ENCODE measurements around the gene FCRL2. TPM values are rescaled to one million over a fixed set of nuclear protein-coding genes. Genes with fewer than 3 reads are reported as not detected.

FCRL2 gene
- total RNA-seq, 1 donor from 2014 or later = not detected

DNA sequence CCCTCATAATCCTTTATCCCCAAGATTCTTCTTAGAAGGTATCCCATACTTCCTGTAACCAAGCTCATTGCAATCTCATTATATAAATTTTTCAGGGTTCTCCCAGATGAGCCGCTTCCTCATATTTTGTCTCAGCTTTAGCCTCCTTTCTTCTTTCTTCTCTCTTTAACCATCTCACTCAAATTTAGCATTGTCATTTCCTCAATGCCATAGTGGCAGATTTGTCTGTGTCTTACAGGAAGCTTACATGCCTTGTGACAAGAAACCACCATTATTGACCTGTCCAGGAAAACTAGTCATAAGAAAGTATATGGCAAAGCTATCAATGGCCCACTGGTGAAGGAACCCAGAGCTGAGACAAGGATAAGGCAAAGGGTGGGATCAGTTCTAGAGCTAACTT, 6.0 kb upstream of the FCRL2 start:
- H3K27me3 ChIP-seq (ENCODE audit: control insufficient read depth, insufficient read depth, low read length) = no peaks in the 10 kb centered on the region
- H3K36me3 ChIP-seq (ENCODE audit: control insufficient read depth, insufficient read depth, low read length) = no peaks in the 10 kb centered on the region
- no peak for DNase-seq (ENCODE audit: low read depth)
- H3K4me3 ChIP-seq (ENCODE audit: low read depth, low read length) = no peak overlapping the region
- TF ChIP-seq, protein P1, sequence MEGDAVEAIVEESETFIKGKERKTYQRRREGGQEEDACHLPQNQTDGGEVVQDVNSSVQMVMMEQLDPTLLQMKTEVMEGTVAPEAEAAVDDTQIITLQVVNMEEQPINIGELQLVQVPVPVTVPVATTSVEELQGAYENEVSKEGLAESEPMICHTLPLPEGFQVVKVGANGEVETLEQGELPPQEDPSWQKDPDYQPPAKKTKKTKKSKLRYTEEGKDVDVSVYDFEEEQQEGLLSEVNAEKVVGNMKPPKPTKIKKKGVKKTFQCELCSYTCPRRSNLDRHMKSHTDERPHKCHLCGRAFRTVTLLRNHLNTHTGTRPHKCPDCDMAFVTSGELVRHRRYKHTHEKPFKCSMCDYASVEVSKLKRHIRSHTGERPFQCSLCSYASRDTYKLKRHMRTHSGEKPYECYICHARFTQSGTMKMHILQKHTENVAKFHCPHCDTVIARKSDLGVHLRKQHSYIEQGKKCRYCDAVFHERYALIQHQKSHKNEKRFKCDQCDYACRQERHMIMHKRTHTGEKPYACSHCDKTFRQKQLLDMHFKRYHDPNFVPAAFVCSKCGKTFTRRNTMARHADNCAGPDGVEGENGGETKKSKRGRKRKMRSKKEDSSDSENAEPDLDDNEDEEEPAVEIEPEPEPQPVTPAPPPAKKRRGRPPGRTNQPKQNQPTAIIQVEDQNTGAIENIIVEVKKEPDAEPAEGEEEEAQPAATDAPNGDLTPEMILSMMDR (IDR thresholded peaks at IDR 0.05; ENCODE audit: insufficient read depth, low read length, poor library complexity, severe bottlenecking) = no peak

DNA sequence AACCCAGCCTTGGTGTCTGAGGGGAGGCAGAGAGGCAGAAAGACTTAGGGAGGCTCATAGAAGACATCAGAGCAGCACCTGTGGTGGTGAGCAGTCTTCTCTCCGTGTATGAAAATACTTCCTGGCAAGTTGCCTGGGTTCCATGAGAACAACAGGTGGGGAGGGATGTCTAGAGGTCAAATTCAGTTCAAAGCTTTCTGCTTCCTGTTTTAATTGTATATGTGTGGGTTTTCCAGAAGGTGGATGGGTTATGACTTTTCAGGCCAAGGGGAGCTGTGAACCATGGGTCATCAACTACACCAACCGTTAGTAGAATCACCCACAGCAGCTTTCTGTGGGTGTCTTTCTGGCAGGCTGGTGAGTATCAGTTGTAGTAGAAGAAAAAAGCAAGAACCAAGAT, 4.1 kb upstream of the FCRL2 start:
- Histone ChIP-seq H3K27me3 (ENCODE audit: control insufficient read depth, insufficient read depth, low read length) (no peaks in the 10 kb centered on the region), H3K4me3 (ENCODE audit: low read depth, low read length) (no peak overlapping the region), H3K36me3 (ENCODE audit: control insufficient read depth, insufficient read depth, low read length) (no peaks in the 10 kb centered on the region)
- TF ChIP-seq, protein P1 (IDR thresholded peaks at IDR 0.05; ENCODE audit: insufficient read depth, low read length, poor library complexity, severe bottlenecking) = no peak
- no peak for DNase-seq (ENCODE audit: low read depth)

DNA sequence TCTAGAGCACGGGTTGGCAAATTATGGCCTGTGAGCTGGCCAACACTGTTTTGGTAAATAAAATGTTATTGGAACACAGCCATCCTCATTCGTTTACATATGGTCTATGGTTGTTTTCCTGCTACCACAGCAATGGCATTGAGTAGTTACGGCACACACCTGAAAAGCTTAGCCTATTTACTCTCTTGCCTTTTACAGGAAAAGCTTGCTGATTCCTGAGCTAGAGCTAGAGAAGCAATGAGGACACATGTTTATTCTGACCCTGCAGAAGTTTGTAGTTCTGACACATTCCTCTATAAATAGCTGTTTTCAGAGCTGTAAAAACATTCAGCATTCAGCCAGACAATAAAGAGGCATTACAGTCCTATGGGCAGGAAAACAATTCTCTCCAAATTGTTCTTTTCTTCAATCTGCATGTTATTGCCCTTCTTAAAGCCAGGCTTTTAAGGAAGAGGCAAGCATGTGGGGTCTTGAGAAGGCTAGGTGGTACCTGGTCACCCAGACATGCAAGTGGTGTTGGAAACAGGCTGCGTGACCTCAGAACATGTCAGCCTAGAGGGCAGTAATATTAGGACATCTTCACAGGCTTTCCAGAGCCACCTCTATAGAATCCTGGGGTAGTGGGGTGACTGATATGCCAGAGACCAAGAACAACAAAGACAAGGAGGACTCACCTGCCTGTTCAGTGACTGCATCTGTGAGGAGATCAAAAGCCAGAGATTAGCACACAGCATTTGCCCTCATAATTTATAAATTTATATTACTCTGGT, 1.6 kb downstream of the FCRL2 start:
- TF ChIP-seq, protein P1 (IDR thresholded peaks at IDR 0.05; ENCODE audit: insufficient read depth, low read length, poor library complexity, severe bottlenecking) = no peak

DNA sequence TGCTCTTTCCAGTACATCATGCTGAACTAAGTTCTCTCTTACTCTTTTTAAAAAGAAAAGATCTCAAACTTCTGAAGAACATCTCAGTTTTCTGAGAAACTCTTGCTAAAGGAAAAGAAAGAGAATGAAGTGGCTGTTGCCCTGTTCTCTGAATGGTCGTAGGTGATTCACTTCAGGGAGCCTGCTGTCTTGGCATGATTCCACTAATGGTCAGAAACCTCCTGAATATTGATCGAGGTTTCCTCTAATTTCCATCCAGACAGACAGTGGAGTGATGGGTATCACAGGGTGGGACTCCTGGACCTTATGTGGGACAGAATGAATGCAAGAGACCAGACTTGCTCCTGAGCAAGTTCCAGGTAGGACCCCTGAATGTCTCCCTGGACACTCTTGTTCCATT, 2.5 kb downstream of the FCRL2 start:
- Histone ChIP-seq H3K27me3 (ENCODE audit: control insufficient read depth, insufficient read depth, low read length) (no peaks in the 10 kb centered on the region), H3K4me3 (ENCODE audit: low read depth, low read length) (no peak overlapping the region), H3K36me3 (ENCODE audit: control insufficient read depth, insufficient read depth, low read length) (no peaks in the 10 kb centered on the region)
- TF ChIP-seq, protein P1 (IDR thresholded peaks at IDR 0.05; ENCODE audit: insufficient read depth, low read length, poor library complexity, severe bottlenecking) = no peak
- no peak for DNase-seq (ENCODE audit: low read depth)

More for the DNA sequence above, 1.6 kb downstream of the FCRL2 start:
- Histone ChIP-seq H3K36me3 (ENCODE audit: control insufficient read depth, insufficient read depth, low read length) (no peaks in the 10 kb centered on the region), H3K27me3 (ENCODE audit: control insufficient read depth, insufficient read depth, low read length) (no peaks in the 10 kb centered on the region), H3K4me3 (ENCODE audit: low read depth, low read length) (no peak overlapping the region)
- DNase-seq (ENCODE audit: low read depth) = no peak

DNA sequence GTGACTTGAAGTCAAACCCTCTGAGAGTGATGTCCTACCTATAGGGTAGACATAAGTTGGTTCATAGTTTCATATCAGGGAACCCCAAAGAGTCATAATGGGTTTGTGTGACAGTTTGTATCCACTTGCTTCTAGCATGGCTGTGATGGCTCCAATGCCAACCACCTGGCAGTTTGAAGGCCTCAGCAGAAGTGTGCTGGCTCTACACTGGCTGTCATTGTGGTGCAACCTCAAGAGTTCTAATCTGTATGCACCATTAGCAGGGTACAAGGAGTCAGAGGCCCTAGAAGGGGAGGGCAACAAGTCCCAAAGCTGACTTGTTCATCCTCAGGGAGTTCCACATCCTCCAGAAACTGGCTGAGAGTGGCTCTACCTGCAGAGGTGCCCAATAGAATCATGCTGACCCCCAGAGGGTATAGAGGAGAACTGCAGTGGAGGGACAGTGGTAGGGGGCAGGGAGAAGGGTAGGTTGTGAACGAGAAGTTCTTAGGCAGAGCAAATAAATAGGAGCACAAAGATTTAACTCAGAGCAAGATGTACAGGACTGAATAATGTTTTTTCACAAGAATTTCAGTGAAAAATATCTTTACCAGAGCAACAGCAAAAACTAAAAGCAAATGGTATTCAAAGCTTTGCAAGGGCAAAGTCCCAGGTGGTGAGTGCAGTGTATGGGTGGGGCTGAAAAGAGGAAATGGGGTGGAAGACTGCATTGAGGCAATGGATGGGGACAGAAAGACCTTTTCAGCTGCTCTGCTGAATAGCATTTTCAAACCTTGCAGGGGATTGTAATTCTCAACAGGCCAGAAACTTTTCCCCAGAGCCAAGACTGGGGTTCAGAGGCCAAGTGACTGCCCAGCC, 3.2 kb downstream of the FCRL2 start:
- TF ChIP-seq, protein P1 (IDR thresholded peaks at IDR 0.05; ENCODE audit: insufficient read depth, low read length, poor library complexity, severe bottlenecking) = no peak
- no peaks in the 10 kb centered on the region for H3K27me3 ChIP-seq (ENCODE audit: control insufficient read depth, insufficient read depth, low read length)

More for the DNA sequence above, 3.2 kb downstream of the FCRL2 start:
- no peaks in the 10 kb centered on the region for H3K36me3 ChIP-seq (ENCODE audit: control insufficient read depth, insufficient read depth, low read length)
- no peak for DNase-seq (ENCODE audit: low read depth)
- no peak overlapping the region for H3K4me3 ChIP-seq (ENCODE audit: low read depth, low read length)
